ENCODE measurements around the gene RBPJL. TPM values are rescaled to one million over a fixed set of nuclear protein-coding genes. Genes with fewer than 3 reads are reported as not detected.

RBPJL gene
- total and polyA plus RNA-seq, 2 of the 13 experiments (the other 11 are each of a cell fraction or from before 2014, with no cell fraction given), result not detected

DNA sequence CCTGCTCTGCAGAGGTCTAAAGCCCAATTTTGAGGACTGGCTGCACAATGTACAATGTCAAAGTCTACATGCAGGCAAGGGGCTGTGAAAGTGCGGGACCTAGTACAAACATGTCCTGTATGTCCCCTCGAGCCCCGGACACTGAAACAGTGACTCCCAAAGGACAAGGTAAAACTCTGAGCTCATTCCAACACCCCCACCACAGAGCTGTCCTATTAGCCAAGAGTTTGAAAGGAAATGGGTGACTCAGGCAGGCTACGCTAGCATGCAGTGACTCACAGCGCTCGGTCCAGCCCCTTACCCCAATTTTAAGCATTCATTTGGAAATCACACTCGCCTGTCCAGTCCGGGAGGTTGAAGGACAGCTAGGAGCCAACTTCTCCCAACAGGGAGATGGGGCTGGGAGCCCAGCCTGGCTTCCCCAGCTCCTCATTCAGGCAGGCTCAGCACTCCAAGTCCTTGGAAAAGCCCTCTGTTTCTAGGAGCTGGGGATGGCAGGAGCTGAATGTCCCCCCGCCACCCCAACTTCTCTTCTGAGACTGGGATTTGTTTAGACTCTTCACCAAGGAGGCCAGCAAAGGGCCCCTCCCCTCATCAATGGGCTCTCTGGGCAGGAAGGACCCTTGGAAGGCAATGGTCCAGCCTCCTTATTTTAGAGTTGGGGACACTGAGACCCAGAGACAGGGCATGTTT is 37.7 kb downstream of the RBPJL start (continued):
- TF ChIP-seq MAZ (IDR thresholded peaks at IDR 0.05; ENCODE audit: borderline replicate concordance, low read depth, low read length), result 0 out of 2 replicates have a peak, but pooled peaks have one; percentile 45
- peak; percentile 22; the same call in 1 of the 2 replicates for TF ChIP-seq MAZ (CRISPR knock-in tag; IDR thresholded peaks at IDR 0.05; ENCODE audit: low read depth)
- TF ChIP-seq LCORL (IDR thresholded peaks at IDR 0.05), result peak; percentile 85
- peak; percentile 100 for TF ChIP-seq LCORL (CRISPR knock-in tag; IDR thresholded peaks at IDR 0.05)
- TF ChIP-seq NFKB2 (CRISPR knock-in tag; IDR thresholded peaks at IDR 0.05; ENCODE audit: borderline replicate concordance), result no peak
- TF ChIP-seq NFRKB (IDR thresholded peaks at IDR 0.05), result no peak
- TF ChIP-seq ZMYM3 (CRISPR knock-in tag; IDR thresholded peaks at IDR 0.05), result peak; percentile 48
- 0 out of 2 replicates have a peak, but pooled peaks have one; percentile 13 for TF ChIP-seq ZNF879 (CRISPR knock-in tag; IDR thresholded peaks at IDR 0.05)
- no peak for TF ChIP-seq NKX3-1 (CRISPR knock-in tag; IDR thresholded peaks at IDR 0.05)
- no peak for TF ChIP-seq ARNT (IDR thresholded peaks at IDR 0.05)
- TF ChIP-seq EZH2 (conservative IDR thresholded peaks at IDR 0.05; ENCODE audit: low read depth, low read length), result no peak
- TF ChIP-seq, protein P1, sequence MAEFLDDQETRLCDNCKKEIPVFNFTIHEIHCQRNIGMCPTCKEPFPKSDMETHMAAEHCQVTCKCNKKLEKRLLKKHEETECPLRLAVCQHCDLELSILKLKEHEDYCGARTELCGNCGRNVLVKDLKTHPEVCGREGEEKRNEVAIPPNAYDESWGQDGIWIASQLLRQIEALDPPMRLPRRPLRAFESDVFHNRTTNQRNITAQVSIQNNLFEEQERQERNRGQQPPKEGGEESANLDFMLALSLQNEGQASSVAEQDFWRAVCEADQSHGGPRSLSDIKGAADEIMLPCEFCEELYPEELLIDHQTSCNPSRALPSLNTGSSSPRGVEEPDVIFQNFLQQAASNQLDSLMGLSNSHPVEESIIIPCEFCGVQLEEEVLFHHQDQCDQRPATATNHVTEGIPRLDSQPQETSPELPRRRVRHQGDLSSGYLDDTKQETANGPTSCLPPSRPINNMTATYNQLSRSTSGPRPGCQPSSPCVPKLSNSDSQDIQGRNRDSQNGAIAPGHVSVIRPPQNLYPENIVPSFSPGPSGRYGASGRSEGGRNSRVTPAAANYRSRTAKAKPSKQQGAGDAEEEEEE (CRISPR knock-in tag; IDR thresholded peaks at IDR 0.05; ENCODE audit: borderline replicate concordance), result no peak
- TF ChIP-seq, protein P2, sequence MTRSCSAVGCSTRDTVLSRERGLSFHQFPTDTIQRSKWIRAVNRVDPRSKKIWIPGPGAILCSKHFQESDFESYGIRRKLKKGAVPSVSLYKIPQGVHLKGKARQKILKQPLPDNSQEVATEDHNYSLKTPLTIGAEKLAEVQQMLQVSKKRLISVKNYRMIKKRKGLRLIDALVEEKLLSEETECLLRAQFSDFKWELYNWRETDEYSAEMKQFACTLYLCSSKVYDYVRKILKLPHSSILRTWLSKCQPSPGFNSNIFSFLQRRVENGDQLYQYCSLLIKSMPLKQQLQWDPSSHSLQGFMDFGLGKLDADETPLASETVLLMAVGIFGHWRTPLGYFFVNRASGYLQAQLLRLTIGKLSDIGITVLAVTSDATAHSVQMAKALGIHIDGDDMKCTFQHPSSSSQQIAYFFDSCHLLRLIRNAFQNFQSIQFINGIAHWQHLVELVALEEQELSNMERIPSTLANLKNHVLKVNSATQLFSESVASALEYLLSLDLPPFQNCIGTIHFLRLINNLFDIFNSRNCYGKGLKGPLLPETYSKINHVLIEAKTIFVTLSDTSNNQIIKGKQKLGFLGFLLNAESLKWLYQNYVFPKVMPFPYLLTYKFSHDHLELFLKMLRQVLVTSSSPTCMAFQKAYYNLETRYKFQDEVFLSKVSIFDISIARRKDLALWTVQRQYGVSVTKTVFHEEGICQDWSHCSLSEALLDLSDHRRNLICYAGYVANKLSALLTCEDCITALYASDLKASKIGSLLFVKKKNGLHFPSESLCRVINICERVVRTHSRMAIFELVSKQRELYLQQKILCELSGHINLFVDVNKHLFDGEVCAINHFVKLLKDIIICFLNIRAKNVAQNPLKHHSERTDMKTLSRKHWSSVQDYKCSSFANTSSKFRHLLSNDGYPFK (CRISPR knock-in tag; IDR thresholded peaks at IDR 0.05; ENCODE audit: borderline replicate concordance), result 0 out of 2 replicates have a peak, but pooled peaks have one; percentile 40
- no peak for TF ChIP-seq PTBP1 (IDR thresholded peaks at IDR 0.05; ENCODE audit: low read depth, low read length, poor library complexity, severe bottlenecking)
- no peak for TF ChIP-seq ZNF260 (CRISPR knock-in tag; IDR thresholded peaks at IDR 0.05; ENCODE audit: borderline replicate concordance, low read depth)
- TF ChIP-seq SMYD3 (CRISPR knock-in tag; IDR thresholded peaks at IDR 0.05), result peak; percentile 17; the same call in 1 of the 2 replicates
- peak; percentile 83 for TF ChIP-seq POLR2G (IDR thresholded peaks at IDR 0.05; ENCODE audit: low read depth, low read length)
- TF ChIP-seq, protein P3, sequence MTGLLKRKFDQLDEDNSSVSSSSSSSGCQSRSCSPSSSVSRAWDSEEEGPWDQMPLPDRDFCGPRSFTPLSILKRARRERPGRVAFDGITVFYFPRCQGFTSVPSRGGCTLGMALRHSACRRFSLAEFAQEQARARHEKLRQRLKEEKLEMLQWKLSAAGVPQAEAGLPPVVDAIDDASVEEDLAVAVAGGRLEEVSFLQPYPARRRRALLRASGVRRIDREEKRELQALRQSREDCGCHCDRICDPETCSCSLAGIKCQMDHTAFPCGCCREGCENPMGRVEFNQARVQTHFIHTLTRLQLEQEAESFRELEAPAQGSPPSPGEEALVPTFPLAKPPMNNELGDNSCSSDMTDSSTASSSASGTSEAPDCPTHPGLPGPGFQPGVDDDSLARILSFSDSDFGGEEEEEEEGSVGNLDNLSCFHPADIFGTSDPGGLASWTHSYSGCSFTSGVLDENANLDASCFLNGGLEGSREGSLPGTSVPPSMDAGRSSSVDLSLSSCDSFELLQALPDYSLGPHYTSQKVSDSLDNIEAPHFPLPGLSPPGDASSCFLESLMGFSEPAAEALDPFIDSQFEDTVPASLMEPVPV (CRISPR knock-in tag; IDR thresholded peaks at IDR 0.05), result peak; percentile 67; the same call in 1 of the 2 replicates
- no peak for TF ChIP-seq EEA1 (CRISPR knock-in tag; IDR thresholded peaks at IDR 0.05; ENCODE audit: borderline replicate concordance)
- TF ChIP-seq MIXL1 (CRISPR knock-in tag; IDR thresholded peaks at IDR 0.05), result peak; percentile 83; the same call in 1 of the 2 replicates
- TF ChIP-seq IKZF1 (IDR thresholded peaks at IDR 0.05), result no peak
- TF ChIP-seq, protein P4, sequence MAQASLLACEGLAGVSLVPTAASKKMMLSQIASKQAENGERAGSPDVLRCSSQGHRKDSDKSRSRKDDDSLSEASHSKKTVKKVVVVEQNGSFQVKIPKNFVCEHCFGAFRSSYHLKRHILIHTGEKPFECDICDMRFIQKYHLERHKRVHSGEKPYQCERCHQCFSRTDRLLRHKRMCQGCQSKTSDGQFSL (CRISPR knock-in tag; IDR thresholded peaks at IDR 0.05), result peak; percentile 84; the same call in 1 of the 2 replicates

Data from HepG2 (cell line).